Lower lobe of right lung (tissue), 2 donors: ENCODE measurements around the gene SLC6A16. TPM values are rescaled to one million over a fixed set of nuclear protein-coding genes. Genes with fewer than 3 reads are reported as not detected.
A peak's percentile ranks its signal among the peaks of the same experiment; 100 is the strongest.

Experiments
- ATAC-seq, 2 donors: fragments of 200-7000 bp; cut with Tn5 transposase; one replicate each; pipeline ENCODE4 v1.9.1; 2020 to 2022; ENCODE audit warnings: mild to moderate bottlenecking in 2 of 2, moderate library complexity in 2 of 2
- DNase-seq: peaks from one replicate; pipeline ENCODE4 v3.0.0-alpha.2; 2020
- H3K27ac ChIP-seq: fragments of 200-600 bp; one replicate; pipeline ENCODE4 v1.8.0; 2022
- H3K27me3 ChIP-seq: fragments of 200-600 bp; one replicate; pipeline ENCODE4 v1.8.0; 2022; ENCODE audit warnings: low read depth
- H3K36me3 ChIP-seq: fragments of 200-600 bp; one replicate; pipeline ENCODE4 v1.8.0; 2022; ENCODE audit warnings: mild to moderate bottlenecking
- H3K4me1 ChIP-seq: fragments of 200-600 bp; one replicate; pipeline ENCODE4 v1.8.0; 2022
- H3K4me3 ChIP-seq: fragments of 200-600 bp; one replicate; pipeline ENCODE4 v1.8.0; 2022; ENCODE audit warnings: mild to moderate bottlenecking
- H3K9me3 ChIP-seq: fragments of 200-600 bp; one replicate; pipeline ENCODE4 v1.8.0; 2022
- intact Hi-C: fragments of 100-400 bp; cut with DNase I; formaldehyde crosslinking; loops from one replicate; pipeline ENCODE4 v1.11.0; 2022
- total RNA-seq: library from RNA; stranded (reverse); fragmentation: NEBNext Ultra II Directional; extraction: Animal tissue kit (Norgen Biotek cat#: 25700); gene quantifications from one replicate; pipeline ENCODE4 v1.2.1, GENCODE V29; 2021
- TF ChIP-seq, protein P1 (sequence below): fragments of 200-600 bp; IDR thresholded peaks from one replicate; pipeline ENCODE4 v1.8.0; 2022; ENCODE audit warnings: antibody characterized with exemption, mild to moderate bottlenecking
- donor health status: DM: no; HTN: yes; CAD: no; lungs with severe emphysema.

The SLC6A16 gene
- total RNA-seq, 1 donor from 2014 or later = 4.9 TPM

DNA sequence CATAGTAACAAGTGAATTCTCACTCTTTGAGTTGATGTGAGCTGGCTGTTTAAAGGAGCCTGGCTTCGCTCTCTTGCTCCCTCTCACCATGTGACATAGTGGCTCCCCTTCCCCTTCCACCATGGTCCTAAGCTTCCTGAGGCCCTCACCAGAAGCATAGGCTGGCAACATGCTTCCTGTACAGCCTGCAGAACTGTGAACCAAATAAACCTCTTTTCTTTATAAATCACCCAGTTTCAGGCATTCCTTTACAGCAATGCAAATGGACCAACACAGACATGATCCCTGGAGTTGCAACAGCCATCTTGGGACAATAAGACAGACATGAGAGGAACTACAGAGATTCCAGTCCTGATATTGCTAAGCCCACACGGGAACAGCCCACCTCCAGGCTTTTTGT lies 24.6 kb upstream of the SLC6A16 start:
- Histone ChIP-seq H3K9me3 (no peaks in the 10 kb centered on the region), H3K27ac (no peak overlapping the region), H3K27me3 (no peaks in the 10 kb centered on the region), H3K36me3 (peaks cover 98% of the 10 kb centered on the region), H3K4me3 (no peak overlapping the region), H3K4me1 (no peaks in the 10 kb centered on the region)
- ATAC-seq (no peak), DNase-seq (no peak)
- intact Hi-C loops = no loop called here
- TF ChIP-seq, protein P1, sequence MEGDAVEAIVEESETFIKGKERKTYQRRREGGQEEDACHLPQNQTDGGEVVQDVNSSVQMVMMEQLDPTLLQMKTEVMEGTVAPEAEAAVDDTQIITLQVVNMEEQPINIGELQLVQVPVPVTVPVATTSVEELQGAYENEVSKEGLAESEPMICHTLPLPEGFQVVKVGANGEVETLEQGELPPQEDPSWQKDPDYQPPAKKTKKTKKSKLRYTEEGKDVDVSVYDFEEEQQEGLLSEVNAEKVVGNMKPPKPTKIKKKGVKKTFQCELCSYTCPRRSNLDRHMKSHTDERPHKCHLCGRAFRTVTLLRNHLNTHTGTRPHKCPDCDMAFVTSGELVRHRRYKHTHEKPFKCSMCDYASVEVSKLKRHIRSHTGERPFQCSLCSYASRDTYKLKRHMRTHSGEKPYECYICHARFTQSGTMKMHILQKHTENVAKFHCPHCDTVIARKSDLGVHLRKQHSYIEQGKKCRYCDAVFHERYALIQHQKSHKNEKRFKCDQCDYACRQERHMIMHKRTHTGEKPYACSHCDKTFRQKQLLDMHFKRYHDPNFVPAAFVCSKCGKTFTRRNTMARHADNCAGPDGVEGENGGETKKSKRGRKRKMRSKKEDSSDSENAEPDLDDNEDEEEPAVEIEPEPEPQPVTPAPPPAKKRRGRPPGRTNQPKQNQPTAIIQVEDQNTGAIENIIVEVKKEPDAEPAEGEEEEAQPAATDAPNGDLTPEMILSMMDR = no peak

DNA sequence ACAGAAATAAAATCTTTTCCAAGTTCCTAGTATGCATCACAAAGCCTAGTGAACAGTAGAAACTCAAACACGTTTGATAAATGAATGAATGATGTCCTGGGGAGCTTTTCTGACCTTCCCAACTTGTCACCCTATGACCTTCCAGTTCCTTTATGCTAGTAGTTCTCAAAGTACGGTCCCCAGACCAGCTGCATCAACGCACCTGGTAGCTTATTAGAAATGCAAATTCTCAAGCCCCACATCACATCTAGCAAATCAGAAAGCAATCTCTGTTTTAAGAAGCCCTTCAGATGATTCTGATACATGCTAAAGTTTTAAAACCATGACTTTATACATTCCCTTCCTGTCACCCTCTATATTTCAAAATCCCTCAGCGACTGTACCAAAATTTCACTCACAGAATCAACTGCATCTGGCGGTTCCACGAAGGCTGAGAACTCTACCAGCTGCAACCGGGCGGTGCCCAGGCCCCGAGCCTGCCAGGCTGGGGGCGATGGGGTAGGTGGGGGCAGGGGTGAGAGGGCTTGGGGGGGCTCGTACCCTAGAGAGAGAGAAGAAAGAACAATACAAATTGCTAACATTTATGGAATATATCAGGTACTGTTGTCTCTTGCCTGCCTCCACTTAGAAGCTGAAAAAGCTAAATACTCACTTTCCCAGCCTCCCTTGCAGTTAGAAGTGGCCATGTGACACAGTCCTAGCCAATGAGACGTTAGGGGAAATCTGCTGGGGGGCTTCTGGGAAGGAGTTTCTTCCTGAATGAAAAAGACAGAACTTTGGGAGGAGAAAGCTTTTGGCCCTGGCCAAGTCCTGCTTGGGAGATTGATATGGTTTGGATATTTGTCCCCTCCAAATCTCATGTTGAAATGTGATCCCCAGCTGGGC lies 23.6 kb upstream of the SLC6A16 start:
- intact Hi-C loops = no loop called here
- DNase-seq (no peak), ATAC-seq (no peak)
- Histone ChIP-seq H3K27ac (no peak overlapping the region), H3K4me3 (no peak overlapping the region), H3K27me3 (no peaks in the 10 kb centered on the region), H3K9me3 (no peaks in the 10 kb centered on the region), H3K4me1 (no peaks in the 10 kb centered on the region), H3K36me3 (peaks cover 98% of the 10 kb centered on the region)
- TF ChIP-seq, protein P1 = no peak

DNA sequence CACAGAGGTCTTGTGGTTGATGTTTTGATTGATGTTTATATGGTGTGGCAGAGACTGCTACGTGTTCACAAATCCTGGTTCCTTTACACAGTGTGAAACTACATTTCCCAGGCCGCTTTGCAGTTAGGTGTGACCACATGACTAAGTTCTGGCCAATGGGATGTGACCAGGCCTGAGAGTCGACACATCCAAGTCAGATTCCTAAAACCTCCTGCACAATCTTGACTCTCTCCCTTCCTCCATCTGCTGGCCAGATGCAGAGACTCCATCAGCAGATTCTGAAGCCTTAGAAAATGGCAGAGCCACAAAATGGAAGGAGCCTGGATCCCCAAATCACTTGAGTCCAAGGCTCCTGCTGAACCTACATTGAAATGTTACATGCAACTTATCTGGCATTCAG lies 22.8 kb upstream of the SLC6A16 start:
- Histone ChIP-seq H3K9me3 (no peaks in the 10 kb centered on the region), H3K27me3 (no peaks in the 10 kb centered on the region), H3K4me1 (no peaks in the 10 kb centered on the region), H3K27ac (no peak overlapping the region), H3K36me3 (peaks cover 100% of the 10 kb centered on the region), H3K4me3 (no peak overlapping the region)
- DNase-seq (no peak), ATAC-seq (peak; percentile 56 to 61)
- TF ChIP-seq, protein P1 = no peak
- intact Hi-C loops = no loop called here

DNA sequence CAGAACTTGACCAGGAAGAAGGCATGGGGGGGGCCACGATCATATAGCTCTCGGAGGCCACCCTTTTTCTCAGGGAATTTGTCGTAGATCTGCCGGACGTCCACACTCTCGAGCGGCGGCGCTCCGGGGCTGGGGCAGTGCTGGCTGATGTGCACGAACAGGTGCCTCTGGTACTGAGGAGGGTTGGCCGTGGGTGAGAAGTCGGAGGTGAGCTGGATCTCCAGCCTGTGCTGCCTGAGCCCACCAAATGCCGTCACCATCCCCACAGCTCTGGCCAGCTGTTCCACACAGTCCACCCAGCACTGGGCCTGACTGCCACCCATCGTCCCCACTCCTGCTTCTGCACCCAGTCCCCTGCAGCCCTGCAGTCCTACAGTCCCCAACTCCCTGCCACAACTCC lies 22.2 kb upstream of the SLC6A16 start:
- TF ChIP-seq, protein P1 = no peak
- DNase-seq (no peak), ATAC-seq (peak in 1 of 2 donors; percentile 22)
- H3K36me3 ChIP-seq = peaks cover 99% of the 10 kb centered on the region
- H3K4me1 ChIP-seq = no peaks in the 10 kb centered on the region
- H3K27ac ChIP-seq = no peak overlapping the region
- no peaks in the 10 kb centered on the region for H3K27me3 ChIP-seq
- no peak overlapping the region for H3K4me3 ChIP-seq
- H3K9me3 ChIP-seq = no peaks in the 10 kb centered on the region
- intact Hi-C loops = no loop called here

DNA sequence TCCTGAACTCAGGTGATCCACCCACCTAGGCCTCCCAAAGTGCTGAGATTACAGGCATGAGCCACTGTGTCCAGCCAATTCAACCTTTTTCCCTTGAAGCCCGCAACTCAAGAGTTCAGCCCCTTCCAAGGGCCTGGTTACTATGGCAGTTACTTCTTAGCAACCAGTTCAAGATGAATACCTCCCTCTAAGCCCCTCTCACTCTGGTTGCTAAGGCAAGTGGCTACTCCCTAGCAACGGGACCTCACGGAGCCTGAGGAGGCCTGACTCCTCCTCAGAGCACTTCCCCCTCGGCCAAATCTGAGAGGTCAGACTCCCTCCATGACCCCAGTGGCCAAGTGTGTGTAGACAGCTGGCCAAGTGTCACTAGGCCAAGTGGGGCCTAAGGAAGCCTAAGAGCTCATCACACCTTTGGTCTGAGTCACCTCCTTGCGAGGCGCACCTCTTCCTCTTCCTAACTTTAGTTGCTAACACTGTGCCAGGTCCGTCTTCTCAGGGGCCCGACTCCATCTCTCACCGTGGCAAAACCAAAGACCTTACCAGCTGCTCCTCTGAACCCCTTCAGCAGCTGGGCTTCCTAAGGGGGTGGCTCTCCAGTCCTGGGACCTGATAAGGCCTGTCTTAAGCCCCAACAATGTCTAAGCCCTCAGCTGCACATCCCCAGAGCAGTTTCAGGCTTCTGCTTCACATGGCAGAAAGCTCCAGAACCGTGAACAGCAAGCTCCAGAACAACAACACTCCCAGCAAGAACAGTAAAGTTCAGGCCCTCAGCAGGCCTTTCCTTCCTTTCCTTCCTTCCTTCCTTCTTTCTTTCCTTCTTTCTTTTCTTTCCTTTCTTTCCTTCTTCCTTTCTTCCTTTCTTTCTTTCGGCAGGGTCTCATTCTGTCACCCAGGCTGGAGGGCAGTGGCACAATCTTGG lies 19.8 kb upstream of the SLC6A16 start:
- TF ChIP-seq, protein P1 = no peak
- Histone ChIP-seq H3K4me3 (no peak overlapping the region), H3K36me3 (peaks cover 89% of the 10 kb centered on the region), H3K9me3 (no peaks in the 10 kb centered on the region), H3K4me1 (peaks cover 14% of the 10 kb centered on the region), H3K27ac (no peak overlapping the region), H3K27me3 (no peaks in the 10 kb centered on the region)
- intact Hi-C loops = no loop called here
- DNase-seq (no peak), ATAC-seq (no peak)
